ENCODE data around the gene ACOT7. TPM values are rescaled to one million over a fixed set of nuclear protein-coding genes. Genes with fewer than 3 reads are reported as not detected.

ACOT7 gene
- total RNA-seq, 6 donors from 2014 or later = 8.2 to 33.4 (median 26.5) TPM

DNA sequence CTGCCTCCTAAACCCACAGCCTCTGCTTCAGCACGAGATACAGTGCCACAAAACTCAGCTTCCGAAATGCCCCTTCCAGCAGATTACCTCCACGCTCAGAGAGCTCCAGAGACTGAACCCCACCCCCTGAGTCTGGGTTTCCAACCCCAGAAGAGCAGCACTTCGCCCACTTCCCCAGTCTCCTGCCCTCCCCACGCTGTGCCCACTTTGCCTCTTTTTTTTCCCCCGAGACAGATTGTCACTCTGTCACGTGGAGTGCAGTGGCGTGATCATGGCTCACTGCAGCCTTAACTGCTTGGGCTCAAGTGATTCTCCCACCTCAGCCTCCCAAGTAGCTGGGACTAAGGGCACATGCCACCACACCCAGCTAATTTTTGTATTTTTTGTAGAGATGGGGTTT is 167.9 kb downstream of the ACOT7 start:
- Histone ChIP-seq H3K36me3 (peaks cover 18 to 88% (median 64%) of the 10 kb centered on the region in 4 donors), H3K27ac (no peak overlapping the region), H3K9me3 (no peaks in the 10 kb centered on the region), H3K4me1 (peaks cover 0 to 6% (median 2%) of the 10 kb centered on the region in 4 donors), H3K4me3 (no peak overlapping the region), H3K27me3 (no peaks in the 10 kb centered on the region)
- no peak for ATAC-seq (ENCODE audit: low FRiP score in 2 of 2)
- DNase-seq = no peak
- TF ChIP-seq EP300 (IDR thresholded peaks at IDR 0.05) = no peak
- TF ChIP-seq POLR2AphosphoS5 (IDR thresholded peaks at IDR 0.05) = no peak
- 96 to 99% methylated on average over 8 of the region's 8 CpGs for WGBS, 2 donors

DNA sequence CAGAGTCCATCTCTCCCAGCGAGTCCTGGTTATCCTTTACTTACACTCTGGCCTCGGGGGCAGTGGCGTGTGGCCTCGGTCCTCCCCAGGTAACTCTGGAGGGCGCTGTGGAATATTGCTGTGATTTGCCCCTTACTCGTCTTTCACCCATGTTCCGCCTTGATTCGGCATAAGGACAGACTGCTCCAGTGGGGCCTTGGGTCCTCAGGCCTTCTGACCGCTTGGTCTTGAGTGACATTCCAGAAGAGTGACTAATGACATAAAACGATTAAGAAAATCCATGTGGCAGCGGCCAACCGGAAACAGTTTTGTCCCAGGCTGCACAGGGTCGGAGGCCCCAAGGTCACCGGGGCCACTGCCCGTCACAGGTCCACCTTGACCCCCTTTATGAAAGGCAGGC is 168.8 kb downstream of the ACOT7 start:
- WGBS, 2 donors = 90% methylated on average over 13 to 15 of the region's 15 CpGs
- peaks cover 18 to 78% (median 56%) of the 10 kb centered on the region in 4 donors for H3K36me3 ChIP-seq

DNA sequence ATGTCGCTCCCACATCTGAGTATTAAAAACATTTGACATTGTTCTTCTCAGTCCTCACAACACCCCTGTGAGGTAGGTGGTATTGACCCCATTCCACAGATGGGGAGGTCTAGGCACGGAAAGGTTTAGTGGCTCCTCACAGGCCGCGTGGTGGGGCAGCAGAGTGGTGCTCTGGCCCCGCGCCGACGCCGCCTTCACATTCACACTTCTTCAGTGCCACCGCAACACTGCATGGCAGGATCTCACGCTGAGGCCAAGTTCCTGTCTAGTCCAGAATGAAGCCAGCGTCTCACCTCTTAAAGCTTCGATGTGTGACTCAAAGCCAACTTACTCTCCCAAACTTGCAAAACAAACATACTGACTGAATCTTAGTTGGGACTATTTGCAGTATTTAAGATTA is 169.9 kb downstream of the ACOT7 start:
- H3K4me1 ChIP-seq = peaks cover 0 to 6% (median 2%) of the 10 kb centered on the region in 4 donors
- TF ChIP-seq, protein P1, sequence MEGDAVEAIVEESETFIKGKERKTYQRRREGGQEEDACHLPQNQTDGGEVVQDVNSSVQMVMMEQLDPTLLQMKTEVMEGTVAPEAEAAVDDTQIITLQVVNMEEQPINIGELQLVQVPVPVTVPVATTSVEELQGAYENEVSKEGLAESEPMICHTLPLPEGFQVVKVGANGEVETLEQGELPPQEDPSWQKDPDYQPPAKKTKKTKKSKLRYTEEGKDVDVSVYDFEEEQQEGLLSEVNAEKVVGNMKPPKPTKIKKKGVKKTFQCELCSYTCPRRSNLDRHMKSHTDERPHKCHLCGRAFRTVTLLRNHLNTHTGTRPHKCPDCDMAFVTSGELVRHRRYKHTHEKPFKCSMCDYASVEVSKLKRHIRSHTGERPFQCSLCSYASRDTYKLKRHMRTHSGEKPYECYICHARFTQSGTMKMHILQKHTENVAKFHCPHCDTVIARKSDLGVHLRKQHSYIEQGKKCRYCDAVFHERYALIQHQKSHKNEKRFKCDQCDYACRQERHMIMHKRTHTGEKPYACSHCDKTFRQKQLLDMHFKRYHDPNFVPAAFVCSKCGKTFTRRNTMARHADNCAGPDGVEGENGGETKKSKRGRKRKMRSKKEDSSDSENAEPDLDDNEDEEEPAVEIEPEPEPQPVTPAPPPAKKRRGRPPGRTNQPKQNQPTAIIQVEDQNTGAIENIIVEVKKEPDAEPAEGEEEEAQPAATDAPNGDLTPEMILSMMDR (IDR thresholded peaks at IDR 0.05) = no peak
- TF ChIP-seq POLR2AphosphoS5 (IDR thresholded peaks at IDR 0.05) = no peak
- TF ChIP-seq POLR2A (IDR thresholded peaks at IDR 0.05) = no peak
- no peak for TF ChIP-seq EP300 (IDR thresholded peaks at IDR 0.05)
- DNase-seq (no peak), ATAC-seq (ENCODE audit: low FRiP score in 2 of 2) (no peak)
- no peaks in the 10 kb centered on the region for H3K27me3 ChIP-seq
- no peaks in the 10 kb centered on the region for H3K9me3 ChIP-seq
- H3K4me3 ChIP-seq = no peak overlapping the region
- peaks cover 18 to 69% (median 48%) of the 10 kb centered on the region in 4 donors for H3K36me3 ChIP-seq
- 96 to 97% methylated on average over 13 of the region's 13 CpGs for WGBS, 2 donors
- H3K27ac ChIP-seq = no peak overlapping the region

More for the DNA sequence above, 168.8 kb downstream of the ACOT7 start:
- ATAC-seq (ENCODE audit: low FRiP score in 2 of 2) = no peak
- Histone ChIP-seq H3K4me3 (no peak overlapping the region), H3K9me3 (no peaks in the 10 kb centered on the region), H3K27me3 (no peaks in the 10 kb centered on the region), H3K27ac (no peak overlapping the region), H3K4me1 (peaks cover 0 to 6% (median 2%) of the 10 kb centered on the region in 4 donors)
- TF ChIP-seq EP300 (IDR thresholded peaks at IDR 0.05) = no peak
- no peak for TF ChIP-seq POLR2AphosphoS5 (IDR thresholded peaks at IDR 0.05)
- TF ChIP-seq, protein P1 (IDR thresholded peaks at IDR 0.05) = no peak
- TF ChIP-seq POLR2A (IDR thresholded peaks at IDR 0.05) = no peak
- DNase-seq = no peak

DNA sequence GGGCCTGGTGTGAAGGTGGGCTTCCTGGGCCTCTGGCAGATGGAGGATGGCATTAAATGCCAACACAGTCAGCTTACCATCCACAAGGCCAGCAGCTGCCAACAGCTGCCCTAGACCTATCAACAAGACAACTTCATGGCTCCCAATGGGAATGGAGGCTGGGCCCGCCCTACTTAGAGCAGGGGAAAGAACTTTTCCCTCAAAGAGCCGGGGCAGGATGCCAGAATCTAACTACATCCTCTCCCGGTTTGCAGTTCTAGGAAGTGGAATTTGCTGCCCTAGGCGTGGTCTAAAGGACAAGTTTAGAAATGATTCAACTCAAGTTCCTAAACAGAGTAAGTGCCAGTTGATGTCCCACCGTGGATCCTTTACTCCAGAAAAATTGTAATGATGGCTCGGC is 170.9 kb downstream of the ACOT7 start:
- H3K27me3 ChIP-seq = no peaks in the 10 kb centered on the region
- no peak overlapping the region for H3K4me3 ChIP-seq
- peaks cover 18 to 59% (median 40%) of the 10 kb centered on the region in 4 donors for H3K36me3 ChIP-seq
- DNase-seq (no peak), ATAC-seq (ENCODE audit: low FRiP score in 2 of 2) (peak in 1 of 2 donors; percentile 73)
- TF ChIP-seq POLR2AphosphoS5 (IDR thresholded peaks at IDR 0.05) (no peak), POLR2A (IDR thresholded peaks at IDR 0.05) (no peak), EP300 (IDR thresholded peaks at IDR 0.05) (no peak)
- TF ChIP-seq, protein P1 (IDR thresholded peaks at IDR 0.05) = no peak
- H3K9me3 ChIP-seq = no peaks in the 10 kb centered on the region
- peak overlapping the region in 1 of 4 donors; percentile 12 for H3K27ac ChIP-seq
- peaks cover 0 to 6% (median 2%) of the 10 kb centered on the region in 4 donors for H3K4me1 ChIP-seq
- 54 to 56% methylated on average over 6 of the region's 6 CpGs for WGBS, 2 donors

DNA sequence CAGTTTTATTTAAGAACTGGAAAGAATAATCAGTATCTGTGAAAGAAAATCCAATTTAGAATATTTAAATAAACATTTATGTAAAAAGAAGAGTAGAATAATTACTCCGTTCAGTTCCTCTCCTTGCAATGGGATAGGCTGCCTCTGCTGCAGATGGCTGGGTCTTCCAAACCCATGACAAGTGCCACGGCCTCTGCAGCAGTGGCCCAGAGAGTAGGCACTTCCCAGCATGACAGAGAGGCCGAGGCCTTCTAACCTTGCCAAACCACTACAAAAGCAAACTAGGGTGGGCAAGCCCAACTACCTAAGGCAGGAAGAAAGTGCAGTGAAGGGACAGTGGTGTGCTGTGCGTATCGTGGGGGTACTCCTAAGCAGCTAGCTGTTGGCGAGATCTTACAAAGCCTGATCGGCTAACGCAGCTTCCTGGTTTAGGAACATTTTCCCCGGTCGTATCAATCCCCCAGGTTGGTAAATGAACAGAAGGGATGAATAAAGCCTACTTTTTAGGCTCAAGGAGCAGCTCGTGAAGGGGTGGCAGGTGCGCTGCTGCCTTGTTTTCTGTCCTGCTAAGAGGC is 172.3 kb downstream of the ACOT7 start:
- Histone ChIP-seq H3K36me3 (peaks cover 15 to 46% (median 29%) of the 10 kb centered on the region in 4 donors), H3K9me3 (no peaks in the 10 kb centered on the region), H3K4me3 (no peak overlapping the region), H3K4me1 (peaks cover 0 to 6% (median 2%) of the 10 kb centered on the region in 4 donors), H3K27me3 (no peaks in the 10 kb centered on the region), H3K27ac (no peak overlapping the region)
- WGBS, 2 donors = 83 to 95% methylated on average over 12 of the region's 12 CpGs
- ATAC-seq (ENCODE audit: low FRiP score in 2 of 2) = no peak
- DNase-seq = no peak
- TF ChIP-seq POLR2A (IDR thresholded peaks at IDR 0.05) (no peak), POLR2AphosphoS5 (IDR thresholded peaks at IDR 0.05) (no peak), EP300 (IDR thresholded peaks at IDR 0.05) (no peak)
- TF ChIP-seq, protein P1 (IDR thresholded peaks at IDR 0.05) = no peak
